Breast epithelium (tissue), 3 donors: ENCODE data around the gene ZNF638.

Experiments
- CTCF ChIP-seq, 3 donors: fragments of 450-650 bp; IDR thresholded peaks; one replicate each; pipeline ENCODE4 v1.5.1; 2016 to 2017; ENCODE audit warnings: antibody characterized with exemption in 3 of 3, mild to moderate bottlenecking in 3 of 3, moderate library complexity in 3 of 3
- POLR2AphosphoS5 ChIP-seq, 3 donors: sonication (generic); formaldehyde crosslinking; IDR thresholded peaks; one replicate each; pipeline ENCODE4 v1.6.1; 2017; ENCODE audit warnings: antibody characterized with exemption in 3 of 3

DNA sequence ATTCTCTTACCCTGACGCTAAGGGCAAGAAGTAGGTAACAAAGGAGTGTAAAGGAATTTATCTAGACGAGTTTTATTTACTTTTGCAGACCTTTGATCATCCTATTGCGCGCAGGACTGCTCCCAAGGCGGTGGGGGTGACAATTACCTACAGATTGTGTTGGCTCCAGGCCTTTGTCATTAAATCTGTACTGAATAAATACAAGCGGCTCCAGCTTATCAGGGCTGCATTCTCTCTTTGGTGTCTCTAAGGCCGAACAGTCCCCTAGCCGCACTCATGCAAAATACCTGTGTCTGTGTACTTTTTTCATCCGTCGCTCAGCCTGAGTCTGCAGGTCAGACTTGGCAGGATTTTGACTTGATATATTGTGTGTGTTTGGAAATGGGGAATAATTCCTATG, 63.9 kb downstream of the ZNF638 start:
- TF ChIP-seq POLR2AphosphoS5 (IDR thresholded peaks at IDR 0.05): no peak
- TF ChIP-seq CTCF (IDR thresholded peaks at IDR 0.05): no peak
